ENCODE measurements around the gene BTBD9. TPM values are rescaled to one million over a fixed set of nuclear protein-coding genes. Genes with fewer than 3 reads are reported as not detected.

Gene BTBD9
- total RNA-seq, 4 donors from 2014 or later: 15.4 to 50.0 (median 21.9) TPM

DNA sequence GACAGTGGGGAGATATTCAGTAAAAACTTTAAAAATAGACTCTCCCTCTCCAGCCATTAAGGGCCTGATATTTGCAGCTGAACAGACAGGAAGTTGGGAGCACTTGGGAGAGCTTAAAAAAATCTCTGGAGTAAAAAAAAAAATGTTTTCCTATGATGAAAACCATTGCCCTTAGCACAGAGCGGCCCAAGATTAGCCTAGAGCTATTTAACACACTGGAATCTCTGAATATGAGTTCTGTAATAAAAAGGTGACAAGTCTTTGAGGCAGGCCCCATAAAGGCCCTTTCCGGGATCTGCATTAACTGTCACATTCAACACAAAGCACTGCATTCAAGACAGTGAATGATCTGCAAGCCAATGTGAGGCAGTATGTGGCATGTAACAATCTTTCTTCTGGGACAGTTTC lies 426.5 kb downstream of the BTBD9 start:
- H3K27ac ChIP-seq: no peak overlapping the region
- TF ChIP-seq, protein P1, sequence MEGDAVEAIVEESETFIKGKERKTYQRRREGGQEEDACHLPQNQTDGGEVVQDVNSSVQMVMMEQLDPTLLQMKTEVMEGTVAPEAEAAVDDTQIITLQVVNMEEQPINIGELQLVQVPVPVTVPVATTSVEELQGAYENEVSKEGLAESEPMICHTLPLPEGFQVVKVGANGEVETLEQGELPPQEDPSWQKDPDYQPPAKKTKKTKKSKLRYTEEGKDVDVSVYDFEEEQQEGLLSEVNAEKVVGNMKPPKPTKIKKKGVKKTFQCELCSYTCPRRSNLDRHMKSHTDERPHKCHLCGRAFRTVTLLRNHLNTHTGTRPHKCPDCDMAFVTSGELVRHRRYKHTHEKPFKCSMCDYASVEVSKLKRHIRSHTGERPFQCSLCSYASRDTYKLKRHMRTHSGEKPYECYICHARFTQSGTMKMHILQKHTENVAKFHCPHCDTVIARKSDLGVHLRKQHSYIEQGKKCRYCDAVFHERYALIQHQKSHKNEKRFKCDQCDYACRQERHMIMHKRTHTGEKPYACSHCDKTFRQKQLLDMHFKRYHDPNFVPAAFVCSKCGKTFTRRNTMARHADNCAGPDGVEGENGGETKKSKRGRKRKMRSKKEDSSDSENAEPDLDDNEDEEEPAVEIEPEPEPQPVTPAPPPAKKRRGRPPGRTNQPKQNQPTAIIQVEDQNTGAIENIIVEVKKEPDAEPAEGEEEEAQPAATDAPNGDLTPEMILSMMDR (IDR thresholded peaks at IDR 0.05): no peak
- TF ChIP-seq EP300 (IDR thresholded peaks at IDR 0.05) (no peak), POLR2AphosphoS5 (IDR thresholded peaks at IDR 0.05) (no peak), POLR2A (IDR thresholded peaks at IDR 0.05) (no peak)
- H3K4me1 ChIP-seq: peaks cover 12% of the 10 kb centered on the region
- no peaks in the 10 kb centered on the region for H3K36me3 ChIP-seq
- H3K9me3 ChIP-seq: no peaks in the 10 kb centered on the region
- H3K27me3 ChIP-seq: no peaks in the 10 kb centered on the region
- no peak overlapping the region for H3K4me3 ChIP-seq
- WGBS: 79% methylated on average over 2 of the region's 2 CpGs
- DNase-seq (ENCODE audit: low spot score in 2 of 2): no peak

- no peak overlapping the region for H3K27ac ChIP-seq
- TF ChIP-seq, protein P1 (IDR thresholded peaks at IDR 0.05): no peak
- no peak for TF ChIP-seq POLR2A (IDR thresholded peaks at IDR 0.05)
- no peak for TF ChIP-seq EP300 (IDR thresholded peaks at IDR 0.05)
- TF ChIP-seq POLR2AphosphoS5 (IDR thresholded peaks at IDR 0.05): no peak
- no peaks in the 10 kb centered on the region for H3K9me3 ChIP-seq
- WGBS: 67% methylated on average over 5 of the region's 5 CpGs
- H3K4me1 ChIP-seq: peaks cover 7% of the 10 kb centered on the region
- no peak overlapping the region for H3K4me3 ChIP-seq
- no peaks in the 10 kb centered on the region for H3K27me3 ChIP-seq
- no peaks in the 10 kb centered on the region for H3K36me3 ChIP-seq
- DNase-seq (ENCODE audit: low spot score in 2 of 2): no peak
These were observed 427.1 kb downstream of the BTBD9 start for GRCh38 chr6:38212579-38212978.

GRCh38 chr6:38212116-38212515 lies 427.6 kb downstream of the BTBD9 start:
- Histone ChIP-seq H3K9me3 (no peaks in the 10 kb centered on the region), H3K4me3 (no peak overlapping the region), H3K4me1 (peaks cover 7% of the 10 kb centered on the region), H3K36me3 (no peaks in the 10 kb centered on the region), H3K27me3 (no peaks in the 10 kb centered on the region), H3K27ac (no peak overlapping the region)
- TF ChIP-seq POLR2A (IDR thresholded peaks at IDR 0.05) (no peak), POLR2AphosphoS5 (IDR thresholded peaks at IDR 0.05) (no peak), EP300 (IDR thresholded peaks at IDR 0.05) (no peak)
- TF ChIP-seq, protein P1 (IDR thresholded peaks at IDR 0.05): no peak
- DNase-seq (ENCODE audit: low spot score in 2 of 2): no peak
- 100% methylated on average over 3 of the region's 3 CpGs for WGBS

- DNase-seq (ENCODE audit: low spot score in 2 of 2): no peak
- Histone ChIP-seq H3K4me3 (no peak overlapping the region), H3K9me3 (no peaks in the 10 kb centered on the region), H3K36me3 (no peaks in the 10 kb centered on the region), H3K27ac (no peak overlapping the region), H3K27me3 (no peaks in the 10 kb centered on the region), H3K4me1 (peaks cover 7% of the 10 kb centered on the region)
- TF ChIP-seq POLR2AphosphoS5 (IDR thresholded peaks at IDR 0.05): no peak
- 72% methylated on average over 18 of the region's 18 CpGs for WGBS
These were observed 430.1 kb downstream of the BTBD9 start for GRCh38 chr6:38209371-38210260.

GRCh38 chr6:38208028-38208427 lies 431.7 kb downstream of the BTBD9 start:
- Histone ChIP-seq H3K4me1 (peaks cover 7% of the 10 kb centered on the region), H3K27ac (no peak overlapping the region), H3K4me3 (no peak overlapping the region), H3K27me3 (no peaks in the 10 kb centered on the region), H3K9me3 (no peaks in the 10 kb centered on the region), H3K36me3 (no peaks in the 10 kb centered on the region)
- no peak for DNase-seq (ENCODE audit: low spot score in 2 of 2)
- TF ChIP-seq, protein P1 (IDR thresholded peaks at IDR 0.05): no peak
- TF ChIP-seq EP300 (IDR thresholded peaks at IDR 0.05) (no peak), POLR2A (IDR thresholded peaks at IDR 0.05) (no peak), POLR2AphosphoS5 (IDR thresholded peaks at IDR 0.05) (no peak)
- WGBS: 90% methylated on average over 7 of the region's 8 CpGs
